Suppressor macrophage (primary cell): ENCODE measurements around the gene PIN4.
"Not testable (repeated sequence)": the region's sequence is repeated elsewhere in the genome, so short reads cannot be mapped to it uniquely, and the experiment has no call there.

Experiments
- DNase-seq, 4 experiments: peaks; one replicate each; pipeline ENCODE4 v3.0.0-alpha.2; 2020 to 2022

PIN4 gene

GRCh38 chrX:72202792-72203401 is 21.3 kb downstream of the PIN4 start:
- DNase-seq, result no peak

DNA sequence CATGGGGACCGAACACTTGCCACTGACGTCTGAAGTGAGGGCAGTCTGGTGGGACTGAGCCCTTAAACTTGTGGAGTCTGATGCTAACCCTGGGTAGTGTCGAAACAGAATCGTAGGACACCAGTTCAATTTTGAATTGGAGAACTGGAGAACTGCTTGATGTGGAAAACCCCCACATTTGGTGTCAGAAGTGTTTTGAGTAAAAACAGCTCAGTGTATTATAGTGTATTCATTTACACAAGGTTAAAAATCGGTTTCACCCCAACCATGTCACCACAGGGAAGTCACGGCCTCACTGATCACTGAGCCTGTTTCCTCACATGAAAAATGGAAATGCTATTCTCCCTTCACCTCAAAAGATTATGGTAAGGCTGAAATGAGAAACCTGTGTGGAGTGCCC is 21.9 kb downstream of the PIN4 start:
- no peak for DNase-seq

DNA sequence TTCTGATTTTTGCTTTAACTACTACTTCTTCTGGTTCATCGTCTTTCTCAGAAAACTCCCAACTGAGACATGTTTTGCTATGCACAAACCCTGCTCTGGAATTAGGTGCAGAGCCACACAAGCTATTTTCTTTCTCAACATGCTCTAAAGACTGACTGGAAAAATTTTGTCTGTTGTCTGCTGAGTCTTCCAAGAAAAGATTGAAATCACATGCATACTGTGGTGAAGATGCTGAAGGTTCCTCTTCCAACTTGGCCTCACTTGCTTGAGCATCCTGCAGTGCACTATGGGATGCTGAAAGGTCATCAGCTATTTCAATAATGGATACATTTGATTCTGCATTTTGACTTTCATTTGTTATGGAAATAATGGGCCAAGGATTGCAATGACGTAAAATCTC is 24.1 kb downstream of the PIN4 start:
- no peak for DNase-seq

GRCh38 chrX:72207366-72207765 is 25.8 kb downstream of the PIN4 start:
- DNase-seq, result no peak

- DNase-seq, result no peak
Observed at GRCh38 chrX:72208126-72208800, 26.7 kb downstream of the PIN4 start.

- DNase-seq, result peak; percentile 2 to 24 (median 18)
Observed at GRCh38 chrX:72216973-72217372, 35.4 kb downstream of the PIN4 start.

DNA sequence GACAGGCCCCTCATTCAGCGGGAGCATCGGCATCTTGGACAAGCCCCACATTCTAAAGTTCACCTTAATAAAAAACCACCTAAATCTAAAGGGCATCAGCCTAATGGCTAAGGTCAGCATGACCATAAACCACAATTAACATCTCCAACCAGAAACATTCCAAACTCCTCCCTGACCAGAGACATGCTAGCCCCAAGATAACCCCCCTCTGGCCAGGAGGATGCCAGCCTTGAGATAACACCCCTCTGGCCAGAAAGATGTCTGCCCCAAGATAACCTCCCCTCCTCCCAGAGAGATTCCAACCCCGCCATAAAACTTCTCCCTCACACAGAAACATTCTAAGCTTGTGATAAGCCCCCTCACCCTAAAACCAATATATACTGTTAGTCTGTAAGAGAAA is 38.8 kb downstream of the PIN4 start:
- not testable (repeated sequence) for DNase-seq

- DNase-seq, result no peak
Observed at GRCh38 chrX:72230290-72230689, 48.7 kb downstream of the PIN4 start.

- no peak for DNase-seq
Observed at GRCh38 chrX:72236841-72237240, 55.3 kb downstream of the PIN4 start.

DNA sequence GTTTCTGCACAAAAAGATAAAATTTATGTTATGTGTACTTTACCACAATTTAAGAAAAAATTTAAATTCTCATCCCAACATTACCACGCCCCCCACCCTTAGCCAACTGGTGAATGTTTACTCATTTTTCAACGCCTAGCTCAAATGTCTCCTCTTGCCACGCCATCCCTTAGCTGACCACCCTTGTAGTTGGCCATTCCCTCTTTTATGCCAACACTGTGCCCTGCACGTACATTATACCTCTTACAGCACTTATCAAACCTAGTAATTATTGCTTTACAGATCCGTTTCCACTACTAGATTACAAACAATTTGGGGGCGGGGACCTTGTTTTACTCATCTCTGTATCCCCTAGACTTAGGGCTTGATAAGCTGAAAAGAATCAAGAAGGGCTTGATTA is 56.6 kb downstream of the PIN4 start:
- no peak for DNase-seq

DNA sequence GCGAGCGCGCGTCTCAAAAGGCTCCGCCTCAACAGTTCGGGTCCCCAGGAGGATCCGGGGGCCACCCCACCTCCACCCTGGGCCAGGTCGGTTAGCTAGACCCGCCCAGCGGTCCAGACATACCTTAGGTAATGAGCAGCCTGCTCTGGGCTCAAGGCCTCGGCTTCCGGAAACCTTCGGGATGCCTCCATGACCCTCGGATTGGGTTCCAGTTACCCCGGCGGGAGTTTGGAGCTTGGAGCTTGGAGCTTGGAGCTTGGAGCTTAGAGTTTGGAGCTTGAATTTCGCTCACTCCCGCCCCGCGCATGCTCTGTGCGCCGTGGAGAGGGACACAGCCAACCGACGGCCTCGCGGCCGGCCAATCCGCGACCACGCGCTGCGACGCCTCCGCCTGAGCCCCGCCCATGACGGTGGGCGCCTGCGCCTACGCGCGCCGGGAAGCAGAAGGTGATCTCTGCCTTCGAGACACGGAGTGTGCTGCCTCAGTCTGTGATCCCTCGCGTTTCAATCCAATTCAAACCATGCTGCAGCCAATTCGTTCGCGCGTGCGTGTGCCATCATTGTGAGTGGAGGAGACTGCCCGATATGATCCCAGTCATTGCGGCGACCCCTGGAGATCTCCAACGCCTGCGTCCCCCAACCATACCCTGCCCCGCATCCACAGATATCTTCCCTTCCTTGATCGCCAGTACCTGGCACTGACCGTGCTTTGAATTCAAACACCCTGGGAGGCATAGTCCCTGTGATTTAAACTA is 57.3 kb downstream of the PIN4 start, which contains the start of gene ERCC6L:
Gene ERCC6L (minus strand): TSS at position 307 of the 755 bp plus-strand sequence. CDS start 116 bp downstream, at position 191.
- peak; percentile 80 to 93 (median 87) for DNase-seq

DNA sequence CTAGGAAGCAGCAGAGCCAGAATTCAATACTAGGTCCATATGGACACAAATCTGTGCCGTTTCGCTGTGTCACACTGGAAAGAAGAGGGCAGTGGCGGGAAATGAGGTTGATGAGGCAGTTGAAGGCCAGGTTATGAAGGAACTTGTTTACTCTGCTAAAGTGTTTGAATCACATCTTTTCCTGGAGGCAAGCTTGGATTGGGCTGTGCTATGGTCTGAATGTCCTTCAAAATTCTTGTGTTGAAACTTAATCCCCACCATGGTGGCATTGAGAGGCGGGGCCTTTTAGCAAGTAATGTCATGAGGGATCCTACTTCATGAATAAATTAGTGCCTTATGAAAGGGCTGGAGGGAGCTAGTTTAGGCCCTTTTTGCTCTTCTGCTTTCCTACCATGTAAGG is 59.4 kb downstream of the PIN4 start:
- DNase-seq, result no peak

GRCh38 chrX:72243472-72243871 is 61.9 kb downstream of the PIN4 start:
- no peak for DNase-seq

DNA sequence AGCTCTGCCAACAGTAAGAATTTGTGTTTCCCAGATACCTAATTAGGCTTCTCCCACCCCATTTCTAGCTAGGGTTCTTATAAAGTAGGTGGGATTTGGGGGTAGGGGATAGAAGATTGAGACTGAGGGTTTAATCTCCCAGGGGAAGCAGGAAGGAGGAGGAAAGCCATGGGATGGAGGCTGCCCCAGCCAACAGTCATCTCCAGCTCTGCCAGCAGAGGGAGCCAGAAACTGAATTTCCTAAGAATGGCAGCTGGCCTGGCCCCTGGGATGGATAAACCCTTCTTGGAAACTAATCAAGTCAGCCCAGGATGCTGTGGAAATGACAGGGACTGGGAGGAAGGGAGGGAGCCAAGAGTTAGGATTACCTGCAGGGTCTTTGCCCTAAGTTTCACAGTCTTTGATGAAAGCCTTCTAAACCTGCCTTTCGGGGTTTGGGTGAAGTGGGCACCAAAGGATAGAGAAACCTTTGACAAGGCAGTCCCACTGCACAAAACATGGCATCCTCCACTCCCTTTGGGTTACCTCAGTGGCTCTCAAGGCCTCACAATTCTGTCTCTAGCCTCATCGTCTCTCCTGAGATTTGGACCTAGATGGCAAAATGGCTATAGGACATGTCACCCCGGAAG is 64.0 kb downstream of the PIN4 start:
- peak; percentile 42 to 66 (median 46) for DNase-seq

GRCh38 chrX:72247206-72247942 is 65.8 kb downstream of the PIN4 start:
- DNase-seq, result no peak
